Activated CD8-positive, alpha-beta T cell treated with anti-CD3 and anti-CD28 coated beads for 36 hours (primary cell): ENCODE measurements around the gene GSG1. TPM values are rescaled to one million over a fixed set of nuclear protein-coding genes. Genes with fewer than 3 reads are reported as not detected.
"Not testable (repeated sequence)": the region's sequence is repeated elsewhere in the genome, so short reads cannot be mapped to it uniquely, and the experiment has no call there.

ENCODE experiments used
- ATAC-seq: fragments of 200-7000 bp; cut with Tn5 transposase; one replicate; pipeline ENCODE4 v1.10.0; 2021; ENCODE audit warnings: mild to moderate bottlenecking, moderate library complexity
- CTCF ChIA-PET: fragments of 350-600 bp; sonication (Branson Sonifier 250); formaldehyde crosslinking; loops from one replicate; lab custom pipeline; 2021; ENCODE audit warnings: antibody characterized with exemption; lab: Charles Lee
- POLR2A ChIA-PET: fragments of 350-600 bp; sonication (Branson Sonifier 250); formaldehyde crosslinking; loops from one replicate; lab custom pipeline; 2021; ENCODE audit warnings: antibody characterized with exemption; lab: Charles Lee
- DNase-seq: peaks from one replicate; pipeline ENCODE4 v3.0.0-alpha.2; 2020
- H3K27ac Mint-ChIP-seq: one replicate; pipeline ENCODE4 v1.8.0; 2021; ENCODE audit warnings: mild to moderate bottlenecking, mixed read lengths
- H3K27me3 Mint-ChIP-seq: one replicate; pipeline ENCODE4 v1.8.0; 2021; ENCODE audit warnings: mixed read lengths
- H3K36me3 Mint-ChIP-seq: one replicate; pipeline ENCODE4 v1.8.0; 2021; ENCODE audit warnings: low read depth, mixed read lengths
- H3K4me1 Mint-ChIP-seq: one replicate; pipeline ENCODE4 v1.8.0; 2021; ENCODE audit warnings: low read depth, mixed read lengths
- H3K4me3 Mint-ChIP-seq: one replicate; pipeline ENCODE4 v1.8.0; 2021; ENCODE audit warnings: mild to moderate bottlenecking, moderate library complexity, mixed read lengths
- H3K9me3 Mint-ChIP-seq: one replicate; pipeline ENCODE4 v1.8.0; 2021; ENCODE audit warnings: mixed read lengths
- intact Hi-C: fragments of 100-400 bp; cut with micrococcal nuclease; formaldehyde crosslinking; loops from one replicate; pipeline ENCODE4 v1.10.0; 2022
- total RNA-seq, 2 experiments: library from RNA; stranded (reverse); gene quantifications; one replicate each; pipeline ENCODE4 v1.2.3, GENCODE V29; 2021
- TF ChIP-seq, protein P1 (sequence below): fragments of 200-600 bp; IDR thresholded peaks from one replicate; pipeline ENCODE4 v1.8.0; 2022; ENCODE audit warnings: antibody characterized with exemption, mild to moderate bottlenecking

Gene GSG1
- total RNA-seq, 2 experiments from 2014 or later: not detected

DNA sequence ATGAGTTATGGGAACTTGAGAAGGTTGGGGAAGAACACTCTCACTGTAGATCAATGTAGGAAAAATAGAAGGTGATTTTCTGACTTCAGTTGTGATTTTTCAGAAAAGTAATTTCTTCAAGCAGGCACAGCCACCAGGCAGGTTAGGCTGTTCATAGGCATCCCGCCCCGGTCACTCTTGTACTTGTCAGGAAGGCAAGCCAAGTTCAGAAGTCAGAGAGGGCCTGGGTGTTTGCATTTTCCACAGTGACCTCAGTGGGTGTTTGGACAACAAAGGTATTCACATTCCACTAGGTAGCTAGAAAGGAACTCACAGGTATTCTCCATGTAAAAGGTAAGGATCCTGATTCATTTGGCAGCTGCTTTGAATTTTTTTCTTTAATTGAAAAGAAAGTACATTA lies 62.2 kb downstream of the GSG1 start:
- H3K27me3 Mint-ChIP-seq: no peaks in the 10 kb centered on the region
- H3K27ac Mint-ChIP-seq: no peak overlapping the region
- peaks cover 10% of the 10 kb centered on the region for H3K4me1 Mint-ChIP-seq
- no peaks in the 10 kb centered on the region for H3K36me3 Mint-ChIP-seq
- POLR2A ChIA-PET: no interaction called here
- ATAC-seq (no peak), DNase-seq (no peak)
- H3K4me3 Mint-ChIP-seq: no peak overlapping the region
- no peaks in the 10 kb centered on the region for H3K9me3 Mint-ChIP-seq
- intact Hi-C loops: no loop called here
- CTCF ChIA-PET: interaction anchor here (2.1 kb wide), 1 partner anchor 171 kb away, joined by 4 read pairs; no protein-coding TSS in a partner anchor
- TF ChIP-seq, protein P1, sequence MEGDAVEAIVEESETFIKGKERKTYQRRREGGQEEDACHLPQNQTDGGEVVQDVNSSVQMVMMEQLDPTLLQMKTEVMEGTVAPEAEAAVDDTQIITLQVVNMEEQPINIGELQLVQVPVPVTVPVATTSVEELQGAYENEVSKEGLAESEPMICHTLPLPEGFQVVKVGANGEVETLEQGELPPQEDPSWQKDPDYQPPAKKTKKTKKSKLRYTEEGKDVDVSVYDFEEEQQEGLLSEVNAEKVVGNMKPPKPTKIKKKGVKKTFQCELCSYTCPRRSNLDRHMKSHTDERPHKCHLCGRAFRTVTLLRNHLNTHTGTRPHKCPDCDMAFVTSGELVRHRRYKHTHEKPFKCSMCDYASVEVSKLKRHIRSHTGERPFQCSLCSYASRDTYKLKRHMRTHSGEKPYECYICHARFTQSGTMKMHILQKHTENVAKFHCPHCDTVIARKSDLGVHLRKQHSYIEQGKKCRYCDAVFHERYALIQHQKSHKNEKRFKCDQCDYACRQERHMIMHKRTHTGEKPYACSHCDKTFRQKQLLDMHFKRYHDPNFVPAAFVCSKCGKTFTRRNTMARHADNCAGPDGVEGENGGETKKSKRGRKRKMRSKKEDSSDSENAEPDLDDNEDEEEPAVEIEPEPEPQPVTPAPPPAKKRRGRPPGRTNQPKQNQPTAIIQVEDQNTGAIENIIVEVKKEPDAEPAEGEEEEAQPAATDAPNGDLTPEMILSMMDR: no peak

DNA sequence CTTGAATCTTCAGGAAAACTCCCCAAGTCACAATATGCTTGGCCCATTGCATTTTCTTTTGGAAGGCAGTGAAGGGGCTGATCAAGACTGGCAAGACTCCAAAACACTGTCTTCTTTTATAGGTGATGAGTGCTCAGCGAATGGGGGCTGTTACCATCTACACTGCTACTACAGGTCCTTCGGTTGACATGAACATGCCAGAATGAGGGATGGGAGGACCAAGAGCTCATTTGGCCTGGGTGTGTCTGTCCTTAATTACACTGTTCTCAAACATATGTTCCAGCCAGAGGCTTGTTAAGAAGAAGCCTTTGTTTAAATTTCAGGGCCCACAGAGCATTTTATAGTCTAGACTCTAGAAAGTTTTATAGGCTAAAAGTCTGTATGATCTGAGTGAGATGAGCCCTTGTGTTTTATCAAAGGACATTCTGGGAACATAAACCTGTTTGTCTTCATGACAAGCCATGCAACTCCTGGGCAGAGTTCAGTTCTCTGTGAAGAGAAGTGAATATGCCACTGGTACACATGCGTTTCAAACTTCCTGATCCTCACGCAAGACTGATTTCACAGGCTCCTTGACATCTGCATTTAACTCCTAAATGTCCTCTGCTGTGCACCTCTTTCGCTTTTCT lies 64.0 kb downstream of the GSG1 start:
- Mint-ChIP-seq H3K9me3 (no peaks in the 10 kb centered on the region), H3K27me3 (no peaks in the 10 kb centered on the region), H3K4me3 (no peak overlapping the region), H3K36me3 (no peaks in the 10 kb centered on the region), H3K27ac (no peak overlapping the region), H3K4me1 (no peaks in the 10 kb centered on the region)
- TF ChIP-seq, protein P1: no peak
- POLR2A ChIA-PET: no interaction called here
- intact Hi-C loops: no loop called here
- CTCF ChIA-PET: interaction anchor here (2.1 kb wide), 1 partner anchor 173 kb away, joined by 4 read pairs; no protein-coding TSS in a partner anchor
- DNase-seq (no peak), ATAC-seq (no peak)

DNA sequence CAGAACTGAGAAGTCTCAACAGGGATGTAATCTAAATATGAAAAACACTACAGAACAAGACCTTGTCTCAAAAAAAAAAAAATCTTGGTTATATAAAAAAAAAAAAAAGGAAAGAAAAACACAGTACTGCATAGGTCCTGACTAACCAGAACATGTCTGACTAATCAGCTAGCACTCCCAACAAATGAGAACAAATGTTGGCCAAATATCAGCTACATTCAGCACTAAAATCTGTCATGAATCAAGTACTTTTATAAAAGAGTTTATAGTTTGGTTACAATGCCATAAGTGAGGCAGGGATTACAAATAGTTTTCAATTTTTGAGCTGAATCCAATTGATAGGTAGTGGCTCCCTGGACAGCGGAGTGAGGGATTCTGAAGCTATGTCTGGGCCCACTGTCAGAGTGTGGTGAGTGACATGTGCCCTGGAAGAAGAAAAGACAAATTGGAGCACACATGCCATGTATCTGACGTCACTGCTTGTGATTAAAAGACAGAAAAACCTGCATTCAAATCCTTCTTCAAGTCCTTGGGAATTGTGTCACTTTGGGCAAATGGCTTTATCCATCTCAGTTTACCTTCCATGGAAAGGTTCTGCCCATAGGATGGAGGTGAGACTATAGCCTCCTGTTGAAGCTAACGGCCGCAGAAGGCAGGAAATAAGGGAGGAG lies 64.8 kb downstream of the GSG1 start:
- H3K4me1 Mint-ChIP-seq: no peaks in the 10 kb centered on the region
- CTCF ChIA-PET: interaction anchor here (0.6 to 1.0 kb wide), 2 partner anchors 128 to 173 kb away, joined by 3 read pairs; no protein-coding TSS in a partner anchor
- H3K27ac Mint-ChIP-seq: no peak overlapping the region
- H3K36me3 Mint-ChIP-seq: no peaks in the 10 kb centered on the region
- DNase-seq (no peak), ATAC-seq (no peak)
- no peaks in the 10 kb centered on the region for H3K27me3 Mint-ChIP-seq
- TF ChIP-seq, protein P1: no peak
- intact Hi-C loops: no loop called here
- H3K9me3 Mint-ChIP-seq: no peaks in the 10 kb centered on the region
- POLR2A ChIA-PET: no interaction called here
- H3K4me3 Mint-ChIP-seq: no peak overlapping the region

DNA sequence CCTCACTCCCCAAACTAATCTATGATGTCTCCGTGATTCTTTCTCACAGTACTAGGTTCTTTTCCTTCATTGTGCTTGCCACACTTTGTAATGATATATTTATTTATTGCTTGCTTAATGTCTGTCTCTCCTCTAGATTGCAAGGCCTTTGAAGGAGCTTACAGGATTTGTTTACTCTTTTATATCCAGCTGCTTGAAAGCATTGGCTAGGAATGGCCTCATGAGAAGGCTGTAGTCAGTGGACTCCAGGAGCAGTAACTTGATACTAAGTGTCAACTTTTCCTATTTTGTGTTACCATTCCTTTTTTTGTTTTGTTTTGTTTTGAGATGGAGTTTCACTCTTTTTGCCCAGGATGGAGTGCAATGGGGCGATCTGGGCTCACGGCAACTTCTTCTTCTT lies 66.6 kb downstream of the GSG1 start:
- intact Hi-C loops: no loop called here
- DNase-seq: no peak
- ATAC-seq: no peak
- TF ChIP-seq, protein P1: no peak
- Mint-ChIP-seq H3K4me3 (no peak overlapping the region), H3K36me3 (no peaks in the 10 kb centered on the region), H3K27ac (no peak overlapping the region), H3K27me3 (no peaks in the 10 kb centered on the region), H3K4me1 (no peaks in the 10 kb centered on the region), H3K9me3 (no peaks in the 10 kb centered on the region)
- POLR2A ChIA-PET: no interaction called here
- CTCF ChIA-PET: no interaction called here

DNA sequence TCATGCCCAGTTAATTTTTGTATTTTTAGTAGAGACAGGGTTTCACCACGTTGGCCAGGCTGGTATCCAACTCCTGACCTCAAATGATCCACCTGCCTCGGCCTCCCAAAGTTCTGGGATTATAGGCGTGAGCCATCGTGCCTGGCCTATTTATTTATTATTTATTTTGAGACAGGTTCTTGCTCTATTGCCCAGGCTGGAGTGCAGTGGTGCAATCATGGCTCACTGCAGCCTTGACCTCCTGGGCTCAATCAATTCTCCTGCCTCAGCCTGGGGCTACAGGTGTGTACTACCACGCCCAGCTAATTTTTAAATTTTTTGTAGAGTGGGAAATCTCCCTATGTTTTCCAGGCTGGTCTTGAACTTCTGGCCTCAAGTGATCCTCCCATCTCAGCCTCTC lies 68.1 kb downstream of the GSG1 start:
- H3K36me3 Mint-ChIP-seq, H3K4me1 Mint-ChIP-seq, H3K9me3 Mint-ChIP-seq, ATAC-seq, H3K27ac Mint-ChIP-seq, intact Hi-C loops, DNase-seq, H3K4me3 Mint-ChIP-seq, H3K27me3 Mint-ChIP-seq: not testable (repeated sequence)
- ChIA-PET POLR2A (interaction anchor here (1.0 kb wide), 1 partner anchor 14 kb away, joined by 3 read pairs; no protein-coding TSS in a partner anchor), CTCF (interaction anchor here (2.1 kb wide), 1 partner anchor 9 kb away, joined by 10 read pairs; the partner anchor contains the start of gene FAM234B)

Other genes with a start within 250 kb of the GSG1 start
- gene GPRC5A, start 212.1 kb downstream of the GSG1 start, total RNA-seq: under 1 TPM in 1 of 2 experiments, not detected in 1; 0.11 TPM
- not detected for gene GPRC5D, start 151.5 kb downstream of the GSG1 start, total RNA-seq
- gene HEBP1, start 103.4 kb downstream of the GSG1 start, total RNA-seq: 10 to 100 TPM; 23.9 to 24.8 TPM
- 10 to 100 TPM; 10.0 to 10.7 TPM for gene FAM234B, start 59.3 kb downstream of the GSG1 start, total RNA-seq
- 1 to 10 TPM; 3.1 to 3.6 TPM for gene EMP1, start 93.1 kb upstream of the GSG1 start, total RNA-seq